HG03280 (cell line): ENCODE measurements around the gene NCF2.

ENCODE experiments used
- ATAC-seq: cut with Tn5 transposase; IDR thresholded peaks from one replicate; pipeline ENCODE4 v1.9.1; 2021; ENCODE audit warnings: mild to moderate bottlenecking, moderate library complexity; ENCODE audit not compliant: unreplicated experiment

NCF2 gene

DNA sequence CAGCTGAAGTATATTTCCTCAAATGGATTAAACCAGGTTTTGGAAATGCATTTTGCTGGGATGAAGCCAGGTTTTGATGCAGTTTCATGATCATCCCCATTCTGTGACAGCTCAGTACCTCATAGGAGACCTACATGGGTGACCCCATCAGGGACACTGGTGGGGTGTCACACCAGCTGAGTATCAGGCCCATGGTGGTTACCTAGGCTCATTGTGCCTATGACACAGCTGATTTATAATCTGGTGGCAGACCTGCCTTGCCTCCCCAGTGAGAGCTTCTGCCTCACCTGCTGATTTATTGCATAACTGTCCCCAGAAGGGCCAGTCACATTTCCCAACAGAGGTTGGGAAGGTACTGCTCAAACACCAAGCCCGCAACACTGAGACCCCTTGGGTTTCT lies 3.8 kb downstream of the NCF2 start:
- ATAC-seq = no peak

DNA sequence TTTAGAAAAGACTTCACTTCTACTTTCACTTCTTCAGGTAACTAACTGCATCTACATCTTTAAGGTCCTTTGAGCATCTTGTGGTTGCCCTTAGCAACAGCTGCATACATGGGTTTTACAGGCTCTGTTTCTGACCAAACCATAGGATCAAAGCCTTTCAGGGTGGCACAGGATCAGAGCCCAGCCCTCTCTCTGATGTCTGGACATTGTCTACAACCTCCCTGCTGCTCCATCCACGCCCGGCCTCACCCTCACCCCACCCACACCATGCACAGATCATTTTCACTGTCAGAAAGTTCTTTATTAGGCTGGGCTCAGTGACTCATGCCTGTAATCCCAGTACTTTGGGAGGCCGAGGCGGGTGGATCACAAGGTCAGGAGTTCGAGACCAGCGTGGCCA lies 5.2 kb downstream of the NCF2 start:
- no peak for ATAC-seq

DNA sequence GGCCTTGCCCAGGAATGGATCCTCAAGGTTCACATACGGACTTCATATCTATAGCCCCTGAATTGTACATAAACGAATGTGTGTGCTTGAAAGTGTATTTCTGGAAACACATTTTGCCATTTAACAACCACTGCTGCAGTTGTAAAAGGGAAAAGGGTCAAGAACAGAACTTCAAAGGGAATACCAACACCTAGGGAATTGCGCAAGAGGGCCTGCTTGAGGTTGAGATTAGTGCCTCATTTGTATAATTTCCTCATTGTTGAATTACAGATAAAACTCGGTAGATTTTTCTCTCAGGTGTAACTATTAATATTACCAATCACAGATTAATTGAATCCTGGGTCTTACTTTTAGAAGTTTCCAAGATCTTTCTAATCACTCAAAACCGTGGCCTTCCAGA lies 6.1 kb downstream of the NCF2 start:
- no peak for ATAC-seq

DNA sequence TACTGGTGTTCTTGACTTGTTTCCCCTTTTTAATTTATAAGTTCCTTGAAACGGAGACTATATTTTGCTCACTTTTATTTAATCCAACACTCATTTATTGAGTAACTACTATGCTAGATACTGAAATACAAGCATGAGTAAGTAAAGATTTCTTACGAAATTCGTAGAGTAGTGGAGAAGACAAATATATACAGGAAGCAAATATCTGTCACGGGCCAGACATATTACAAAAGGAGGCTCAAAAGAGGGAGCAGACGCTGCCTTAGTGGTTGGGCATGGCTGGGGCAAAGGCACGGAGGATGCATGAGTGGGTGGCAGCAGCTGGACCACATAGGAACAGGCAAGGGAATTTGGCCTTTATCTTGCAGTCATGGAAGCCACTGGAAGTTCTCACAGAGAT lies 6.8 kb downstream of the NCF2 start:
- ATAC-seq = no peak

DNA sequence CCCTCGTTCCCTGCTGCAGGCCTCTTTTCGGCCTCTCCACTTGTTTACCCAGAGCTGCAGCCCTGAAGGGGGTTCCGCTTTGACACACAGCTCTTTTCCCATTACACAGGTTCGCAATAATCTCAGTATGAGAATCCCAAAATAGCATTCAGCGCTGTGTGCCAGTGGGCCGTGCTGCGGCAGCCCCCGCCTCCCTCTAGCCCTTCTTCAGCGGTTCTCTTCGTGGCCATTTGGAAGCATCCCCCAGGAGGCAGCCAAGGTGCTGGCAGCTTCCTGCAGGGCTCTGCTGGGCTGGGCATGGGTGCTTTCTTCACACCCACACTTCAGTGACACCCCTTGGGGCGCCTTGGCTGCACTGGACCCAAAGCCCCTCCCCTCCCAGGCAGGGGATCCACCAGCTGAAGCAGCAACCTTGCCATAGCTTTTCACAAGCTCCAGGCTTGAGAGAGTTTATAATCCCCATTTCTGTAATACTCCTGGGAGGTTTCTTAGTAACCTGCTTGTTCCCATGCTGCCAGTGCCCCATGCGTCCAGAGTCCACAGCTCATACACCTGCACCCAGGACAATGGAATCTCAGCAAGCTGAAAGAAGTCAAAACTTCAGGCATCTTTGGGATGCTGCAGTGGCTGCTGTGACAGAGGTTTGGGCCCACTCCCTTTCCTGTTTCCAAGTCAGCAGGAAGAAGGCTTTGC lies 8.1 kb downstream of the NCF2 start:
- ATAC-seq = no peak

DNA sequence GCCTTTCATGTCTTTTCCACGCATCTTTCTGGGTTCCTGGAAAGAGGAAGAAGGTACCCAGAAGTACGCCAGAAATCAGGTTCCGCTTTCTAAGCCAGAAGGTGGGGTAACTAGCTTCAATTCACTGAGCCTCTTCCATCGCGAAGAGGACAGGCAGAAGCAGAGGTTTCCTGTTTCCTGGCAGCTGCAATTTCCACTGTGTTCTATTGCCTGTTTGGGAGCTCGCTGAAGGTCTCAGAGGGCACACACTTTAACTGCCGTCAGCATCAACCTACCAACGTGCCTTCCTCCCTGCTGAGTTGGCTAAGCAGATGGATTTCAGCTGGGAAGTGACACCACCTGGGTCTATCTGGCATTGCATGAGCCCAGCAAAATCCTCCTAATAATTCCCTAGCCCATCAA lies 10.0 kb downstream of the NCF2 start:
- ATAC-seq = no peak

DNA sequence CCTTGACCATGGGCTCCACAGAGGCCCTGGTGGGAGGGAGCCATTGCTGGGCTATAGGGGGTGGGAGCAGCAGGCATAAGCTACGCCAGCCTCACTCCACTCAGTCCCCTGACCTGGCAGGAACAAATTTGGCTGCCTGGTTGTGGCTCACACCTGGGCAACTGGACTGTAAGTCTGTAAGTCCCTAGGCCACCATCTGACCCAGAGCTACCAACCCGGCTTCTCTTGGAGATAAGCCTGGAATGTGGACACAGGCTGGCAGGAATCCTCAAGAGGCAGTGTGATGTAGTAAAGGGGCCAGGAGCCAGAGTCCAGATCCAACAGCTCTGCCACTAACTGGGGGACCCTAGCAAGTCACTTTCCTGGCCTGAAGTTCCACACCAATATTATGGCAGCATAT lies 11.4 kb downstream of the NCF2 start:
- no peak for ATAC-seq

DNA sequence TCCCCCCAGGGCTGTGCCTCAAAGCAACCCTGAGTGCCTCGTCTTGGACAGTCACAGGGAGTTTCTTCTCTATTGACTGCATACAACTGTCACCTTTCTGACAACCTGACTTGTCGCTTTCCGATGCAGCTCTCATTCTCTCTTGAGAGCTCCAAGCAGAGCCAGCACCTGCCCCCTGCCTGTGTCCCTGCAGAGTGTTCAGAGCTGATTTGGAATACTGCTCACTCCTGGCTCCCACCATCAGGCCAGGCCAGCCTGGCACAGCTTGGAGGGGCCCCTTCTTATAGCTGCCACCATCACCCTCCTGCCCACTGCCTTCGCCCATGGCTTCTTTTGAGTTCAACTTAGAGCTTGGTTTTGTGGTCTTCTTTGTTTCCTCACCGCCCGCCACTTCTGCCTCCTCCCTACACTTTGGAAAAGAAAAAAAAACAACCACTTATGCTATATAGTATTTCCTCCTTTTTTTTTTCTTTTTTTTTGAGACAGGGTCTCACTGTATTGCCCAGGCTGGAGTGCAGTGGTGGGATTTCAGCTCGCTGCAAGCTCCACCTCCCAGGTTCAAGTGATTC lies 12.3 kb downstream of the NCF2 start:
- no peak for ATAC-seq

DNA sequence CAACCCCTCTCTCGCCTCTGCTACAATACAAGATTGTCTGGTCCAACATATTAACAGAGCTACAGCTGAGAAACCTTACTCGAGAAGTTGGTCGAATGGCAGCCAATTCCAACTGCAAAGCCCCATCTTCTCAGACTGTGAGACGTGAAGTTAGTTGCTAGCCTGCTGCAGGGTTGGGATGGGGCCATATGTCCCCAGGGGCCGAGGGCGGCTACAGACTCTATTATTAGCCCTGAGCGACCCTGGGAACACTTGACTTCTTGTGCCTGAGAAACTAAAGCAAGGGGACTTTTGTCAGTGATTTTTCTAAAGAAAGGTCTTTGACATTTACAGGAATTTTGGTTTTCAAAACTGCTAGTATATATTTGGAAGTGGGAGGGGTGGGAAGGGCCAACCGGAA lies 13.7 kb downstream of the NCF2 start:
- ATAC-seq = no peak

DNA sequence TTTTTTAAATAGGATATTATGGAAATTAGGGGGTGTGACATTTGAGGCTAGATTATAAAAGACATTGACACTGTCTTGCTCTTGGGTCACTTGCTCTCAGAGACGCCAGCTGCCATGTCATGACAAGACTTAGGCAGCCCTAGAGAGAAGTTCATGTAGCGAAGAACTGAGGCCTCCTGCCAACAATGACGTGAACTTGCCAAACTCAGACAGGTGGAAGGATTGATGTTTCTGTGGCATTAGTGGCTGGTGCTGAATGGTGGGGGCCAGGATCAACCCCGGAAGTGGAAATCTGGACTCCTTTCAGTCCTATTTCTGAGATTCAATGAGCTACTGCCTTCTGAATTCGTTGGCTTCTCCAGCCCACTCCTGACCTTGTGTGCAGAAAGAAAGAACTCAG lies 14.7 kb downstream of the NCF2 start:
- no peak for ATAC-seq

DNA sequence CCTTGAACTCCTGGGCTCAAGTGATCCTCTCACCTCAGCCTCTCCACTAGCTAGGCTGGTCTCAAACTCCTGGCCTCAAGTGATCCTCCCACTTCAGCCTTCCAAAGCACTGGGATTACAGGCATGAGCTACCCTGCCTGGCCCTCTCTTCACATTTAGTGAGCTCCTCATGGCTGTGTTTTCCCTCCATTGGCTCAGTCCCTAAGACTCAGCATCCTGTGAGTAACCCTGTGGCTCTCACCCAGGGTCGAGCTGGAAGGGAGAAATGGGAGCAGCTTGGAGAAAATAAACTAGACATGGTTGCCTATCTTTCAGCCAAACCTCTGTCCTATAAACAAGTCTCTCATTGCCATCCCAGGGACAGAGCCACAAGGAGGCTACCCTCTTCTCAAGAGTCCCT lies 17.5 kb downstream of the NCF2 start:
- no peak for ATAC-seq

DNA sequence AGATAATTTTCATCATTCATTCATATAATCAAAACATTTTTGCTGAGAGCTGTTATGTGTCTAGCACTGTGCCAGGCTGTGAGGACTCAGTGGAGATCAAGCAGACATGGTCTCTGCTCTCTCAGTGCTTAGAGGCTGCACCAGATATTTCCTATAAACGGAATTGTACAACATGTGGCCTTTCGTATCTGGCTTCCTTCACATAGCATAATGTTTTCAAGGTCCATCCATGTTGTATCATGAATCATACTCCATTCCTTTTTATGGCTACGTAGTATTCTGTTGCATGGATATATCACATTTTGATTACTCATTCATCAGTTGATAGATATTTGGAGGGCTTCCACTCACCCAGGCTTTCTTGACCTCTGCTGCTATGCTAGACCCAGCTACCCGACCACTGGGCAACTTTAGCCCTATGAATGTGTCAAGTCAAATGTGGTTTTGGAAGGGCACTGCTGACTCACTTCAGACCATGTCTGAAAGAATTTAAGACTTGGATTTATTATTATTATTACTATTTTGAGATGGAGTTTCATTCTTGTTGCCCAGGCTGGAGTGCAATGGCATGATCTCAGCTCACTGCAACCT lies 18.5 kb downstream of the NCF2 start:
- no peak for ATAC-seq

DNA sequence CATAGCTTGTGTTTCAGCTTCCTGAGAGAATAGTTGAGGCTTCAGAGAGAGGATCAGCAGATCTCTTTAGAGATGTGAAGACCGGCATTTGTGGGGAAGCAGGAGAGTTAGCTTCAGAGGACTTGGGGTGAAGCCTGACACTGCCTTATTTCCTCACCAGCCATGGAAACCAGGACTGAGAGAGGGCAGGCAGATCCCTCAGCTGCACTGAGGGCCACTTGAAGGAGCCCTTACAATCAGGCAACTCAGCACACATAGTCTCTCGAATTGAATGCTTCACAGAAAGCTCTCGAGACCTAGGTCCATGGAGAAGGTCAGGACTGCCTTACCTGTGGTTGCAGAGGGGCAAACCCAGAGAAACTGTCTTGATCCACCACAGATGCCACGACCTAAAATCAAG lies 19.8 kb downstream of the NCF2 start:
- no peak for ATAC-seq

DNA sequence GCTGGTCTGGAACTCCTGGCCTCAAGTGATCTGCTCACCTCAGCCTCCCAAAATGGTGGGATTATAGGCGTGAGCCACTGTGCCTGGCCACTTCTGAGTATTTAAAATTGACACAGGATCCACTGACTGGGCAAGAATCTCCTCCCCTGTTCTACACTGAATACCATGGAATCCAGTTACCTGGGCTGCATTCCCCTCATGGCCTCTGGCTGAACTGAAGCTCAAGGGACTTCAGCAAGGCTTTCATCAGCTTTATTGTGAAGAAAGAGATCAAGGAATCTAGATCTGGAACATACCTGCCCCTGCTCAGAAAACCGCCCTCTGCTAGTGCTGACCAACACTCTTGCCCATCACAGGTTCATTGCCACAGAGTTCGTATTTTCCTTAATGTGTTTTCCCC lies 20.5 kb downstream of the NCF2 start:
- no peak for ATAC-seq

DNA sequence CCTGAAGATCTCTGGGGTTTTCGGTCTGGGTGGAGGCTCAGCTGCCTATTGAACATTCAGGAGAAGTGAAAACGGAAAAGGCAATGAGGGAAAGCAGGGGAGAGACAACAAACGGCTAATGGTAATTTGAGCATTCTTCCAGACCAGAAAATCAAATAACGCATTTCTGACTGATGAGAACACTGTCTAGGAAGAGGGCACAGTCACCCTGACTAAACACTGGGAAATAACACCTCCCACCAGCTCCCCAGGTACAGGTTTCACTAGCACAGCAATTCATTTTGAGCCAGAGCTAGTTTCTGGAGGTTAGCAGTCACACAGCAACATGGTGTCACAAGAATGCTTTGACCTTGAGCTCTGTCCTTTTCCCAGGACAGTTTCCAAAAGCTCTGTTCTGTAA lies 21.1 kb downstream of the NCF2 start:
- no peak for ATAC-seq

DNA sequence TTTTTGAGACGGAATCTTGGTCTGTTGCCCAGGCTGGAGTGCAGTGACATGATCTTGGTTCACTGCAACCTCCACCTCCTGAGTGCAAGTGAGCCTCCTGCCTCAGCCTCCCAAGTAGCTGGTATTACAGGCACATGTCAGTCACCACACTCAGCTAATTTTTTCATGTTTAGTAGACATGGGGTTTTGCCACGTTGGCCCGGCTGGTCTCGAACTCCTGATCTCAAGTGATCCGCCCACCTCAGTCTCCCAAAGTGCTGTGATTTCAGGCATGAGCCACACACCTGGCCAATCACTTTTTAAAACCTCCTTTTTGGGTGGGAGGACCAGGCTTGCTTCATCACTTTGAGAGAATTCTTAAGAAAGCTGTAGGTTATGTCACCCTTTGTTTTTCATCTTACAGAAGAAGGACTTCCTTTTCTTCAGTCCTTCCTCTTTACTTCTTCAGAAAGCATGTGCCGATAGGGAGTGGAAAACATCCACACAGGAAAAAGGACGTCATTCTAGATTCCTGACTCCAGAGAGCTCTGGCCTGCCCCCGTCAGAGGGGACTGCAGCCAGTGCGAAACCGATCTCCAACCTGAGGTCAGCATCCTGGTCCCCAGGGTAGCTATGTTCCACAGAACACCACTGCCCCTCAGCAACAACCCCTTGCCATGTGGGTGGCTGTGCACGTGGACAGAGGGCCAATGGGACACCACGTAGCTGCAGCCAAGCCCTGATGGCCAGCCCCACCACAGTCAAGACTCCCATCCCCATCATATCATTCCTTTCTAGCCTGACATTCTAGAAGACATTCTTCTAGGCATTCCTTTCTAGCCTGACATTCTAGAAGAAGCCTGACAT lies 21.9 kb downstream of the NCF2 start:
- no peak for ATAC-seq

DNA sequence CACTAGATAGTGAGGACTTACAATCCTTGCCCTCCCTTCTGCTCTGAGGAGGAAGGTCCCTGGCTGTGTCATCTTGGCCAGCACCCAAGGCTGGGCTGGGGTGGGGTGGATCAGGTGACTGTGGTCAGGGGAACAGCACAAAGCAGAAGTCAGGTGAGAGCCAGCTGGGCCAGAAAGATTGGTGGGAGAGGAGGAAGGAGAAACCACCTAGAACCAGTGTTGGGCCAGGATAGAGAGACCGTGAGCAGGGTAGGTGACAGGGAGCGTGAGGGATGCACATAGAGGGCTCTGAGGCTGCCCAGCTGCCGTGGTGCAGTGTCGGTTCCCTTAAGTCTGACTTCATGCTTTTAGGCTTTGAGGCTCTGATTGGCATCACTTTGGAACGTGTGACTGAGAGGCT lies 22.7 kb downstream of the NCF2 start:
- no peak for ATAC-seq

DNA sequence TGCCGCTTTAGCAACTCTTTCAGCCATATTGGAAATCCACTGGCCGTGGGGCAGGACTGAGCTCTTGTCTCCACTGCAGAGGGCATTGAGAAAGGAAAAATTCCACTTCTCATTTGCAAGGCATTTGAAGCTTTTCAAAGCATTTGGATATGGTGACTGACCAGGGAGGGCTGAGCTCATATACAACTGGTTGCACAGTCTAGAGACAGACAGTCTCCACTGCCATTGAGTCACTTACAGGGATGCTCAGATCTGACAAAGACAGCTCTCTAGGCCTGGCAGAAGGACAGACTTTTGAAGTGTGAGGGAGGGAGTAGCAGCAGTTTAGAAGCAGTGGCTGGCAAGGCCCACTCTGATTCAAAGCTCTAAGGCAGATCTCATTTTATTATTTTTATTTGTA lies 24.2 kb downstream of the NCF2 start:
- no peak for ATAC-seq

DNA sequence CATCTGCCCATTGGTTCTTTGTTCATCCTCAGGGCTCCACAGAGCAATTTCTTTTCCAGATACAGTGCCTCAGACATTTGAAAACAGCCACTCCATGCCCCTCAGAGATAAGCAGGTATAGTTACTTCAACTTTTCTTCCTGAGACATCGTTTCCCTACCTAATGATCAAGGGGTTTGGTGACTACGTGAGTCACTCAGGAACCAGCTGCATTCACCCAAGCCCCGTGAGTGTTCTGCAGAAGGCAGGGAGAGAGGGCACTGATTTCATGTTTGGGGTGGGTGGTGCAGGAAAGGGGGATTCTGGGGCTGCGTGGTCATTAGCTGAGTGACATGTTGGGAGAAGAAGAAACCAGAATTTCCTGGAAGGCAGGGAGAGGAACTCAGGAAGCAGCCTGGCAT lies 25.0 kb downstream of the NCF2 start:
- ATAC-seq = no peak

DNA sequence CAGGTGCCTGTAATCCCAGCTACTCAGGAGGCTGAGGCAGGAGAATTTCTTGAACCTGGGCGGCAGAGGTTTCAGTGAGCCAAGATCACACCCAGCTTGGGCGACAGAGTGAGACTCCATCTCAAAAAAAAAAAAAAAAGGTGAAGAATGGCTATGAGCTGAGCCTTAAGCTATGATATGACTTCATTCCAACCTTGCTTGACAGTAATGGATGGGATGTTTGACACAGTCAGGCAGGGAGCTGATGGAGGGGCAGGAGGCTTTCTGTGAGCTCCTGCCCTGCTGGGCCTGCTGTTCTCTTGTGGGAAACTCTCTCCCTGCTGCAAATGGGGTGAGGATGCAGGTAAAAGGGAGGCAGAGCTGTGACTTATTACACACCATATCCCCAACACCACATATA lies 27.6 kb downstream of the NCF2 start:
- no peak for ATAC-seq

DNA sequence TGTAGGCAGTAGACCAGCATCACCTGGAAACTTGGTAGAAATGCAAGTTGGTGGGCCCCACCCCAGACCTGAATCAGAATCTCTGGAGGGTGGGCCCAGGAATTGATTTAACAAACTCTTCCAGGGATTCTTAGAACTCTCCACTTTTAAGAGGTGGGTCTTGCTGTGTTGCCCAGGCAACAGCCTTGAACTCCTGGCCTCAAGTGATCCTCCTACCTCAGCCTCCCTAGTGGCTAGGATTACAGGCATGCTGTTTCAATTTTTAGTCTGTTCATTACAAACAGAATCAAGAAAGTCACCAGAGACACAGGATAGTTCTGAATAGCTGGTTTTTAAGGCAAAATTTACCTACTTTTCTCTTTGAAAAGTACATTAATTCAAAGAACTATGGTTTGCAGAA lies 31.2 kb downstream of the NCF2 start:
- no peak for ATAC-seq

DNA sequence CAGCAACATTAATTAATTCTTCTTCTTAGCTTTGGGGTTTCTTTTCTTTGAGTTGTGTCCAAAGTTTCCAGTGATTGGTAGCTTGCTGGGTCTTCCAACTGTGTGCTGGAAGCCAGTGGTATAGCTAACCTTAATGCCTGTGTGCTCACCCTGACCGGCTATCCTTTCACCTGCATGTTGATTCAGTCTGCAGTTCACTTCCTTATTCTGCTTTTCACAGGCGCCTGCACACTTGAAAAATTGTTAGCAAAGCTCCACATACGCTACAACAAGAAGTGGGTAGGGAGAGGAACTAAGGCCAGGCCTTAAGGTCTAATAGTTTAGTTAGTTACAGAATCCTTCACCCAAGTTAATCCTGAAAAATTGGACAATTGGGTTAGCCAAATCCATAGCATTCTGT lies 35.7 kb downstream of the NCF2 start:
- no peak for ATAC-seq
